Stimulated activated CD8-positive, alpha-beta memory T cell treated with anti-CD3 and anti-CD28 coated beads, Interleukin-7, amount 100 ng/mL, for 48 hours (primary cell): ENCODE data around the gene LTK.
"Not testable (repeated sequence)": the region's sequence is repeated elsewhere in the genome, so short reads cannot be mapped to it uniquely, and the experiment has no call there.

Experiments used
- DNase-seq, 2 donors: peaks; one replicate each; pipeline ENCODE4 v3.0.0-alpha.2; 2020; ENCODE audit warnings: low read depth in 1 of 2; ENCODE audit errors: extremely low read depth in 1 of 2

Gene LTK

GRCh38 chr15:41480396-41481140 is 33.1 kb downstream of the LTK start:
- no peak for DNase-seq

DNA sequence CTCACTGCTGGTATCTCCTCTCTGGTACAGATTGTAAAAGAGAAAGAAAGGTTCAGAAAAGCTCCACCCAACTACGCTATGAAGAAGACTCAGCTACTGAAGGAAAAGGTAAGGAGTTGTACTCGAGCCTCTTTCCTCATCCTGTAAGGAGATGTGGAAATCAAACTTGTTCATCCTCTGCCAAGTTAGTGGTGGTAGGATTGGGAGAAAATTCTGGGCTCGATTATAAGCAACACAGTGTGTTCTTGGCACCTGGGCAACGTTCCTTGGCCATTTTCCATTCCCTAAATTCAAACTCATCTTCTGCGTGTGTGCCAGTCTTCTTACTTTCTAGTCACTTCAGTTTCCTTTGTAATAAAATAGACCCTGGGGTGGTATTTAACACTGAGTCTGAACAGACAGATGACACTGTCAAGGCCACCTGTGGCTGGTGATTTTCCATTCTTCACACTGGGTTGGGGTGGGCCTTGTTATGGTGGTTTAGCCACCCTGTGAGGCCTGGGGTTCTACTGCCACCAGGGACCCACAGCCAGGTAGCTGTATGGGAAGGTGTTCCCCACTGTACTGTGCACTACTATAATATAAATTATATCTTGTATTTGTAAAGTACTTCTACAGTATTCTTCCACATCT is 37.1 kb downstream of the LTK start:
- no peak for DNase-seq

DNA sequence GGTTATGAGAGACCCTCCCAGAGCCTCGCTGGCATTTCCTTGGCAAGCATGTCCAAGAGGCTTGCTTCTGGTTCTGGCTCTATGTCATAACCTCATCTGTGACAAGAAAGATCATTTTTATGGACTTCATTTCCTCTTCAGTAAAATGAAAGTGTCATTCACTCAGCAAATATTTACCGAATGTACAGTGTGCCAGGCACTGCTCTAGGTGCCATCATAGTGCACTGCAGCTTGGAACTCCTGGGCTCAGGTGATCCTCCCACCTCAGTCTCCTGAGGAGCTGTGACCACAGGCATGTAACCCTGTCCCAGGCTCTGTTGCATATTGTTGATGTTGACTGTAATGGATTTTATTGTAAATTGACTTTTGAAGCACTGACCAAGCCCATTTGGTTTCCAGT is 38.7 kb downstream of the LTK start:
- DNase-seq, result no peak

- DNase-seq, result no peak
Observed at GRCh38 chr15:41474436-41474835, 39.2 kb downstream of the LTK start.

DNA sequence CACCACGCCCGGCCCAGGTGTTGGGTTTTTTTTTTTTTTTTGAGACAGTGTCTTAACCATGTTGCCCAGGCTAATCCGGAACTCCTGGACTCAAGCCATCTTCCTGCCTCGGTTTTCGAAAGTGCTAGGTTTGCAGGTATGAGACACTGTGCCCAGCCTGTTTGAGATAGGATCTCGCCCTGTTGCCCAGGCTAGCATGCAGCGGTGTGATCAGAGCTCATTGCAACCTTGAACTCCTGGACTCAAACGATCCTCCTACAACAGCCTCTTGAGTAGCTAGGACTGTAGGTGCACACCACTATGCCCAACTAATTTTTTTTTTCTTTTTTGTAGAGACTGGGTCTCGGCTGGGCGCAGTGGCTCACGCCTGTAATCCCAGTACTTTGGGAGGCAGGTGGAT is 40.2 kb downstream of the LTK start:
- DNase-seq, result no peak

- not testable (repeated sequence) for DNase-seq
Observed at GRCh38 chr15:41469644-41470043, 44.0 kb downstream of the LTK start.

DNA sequence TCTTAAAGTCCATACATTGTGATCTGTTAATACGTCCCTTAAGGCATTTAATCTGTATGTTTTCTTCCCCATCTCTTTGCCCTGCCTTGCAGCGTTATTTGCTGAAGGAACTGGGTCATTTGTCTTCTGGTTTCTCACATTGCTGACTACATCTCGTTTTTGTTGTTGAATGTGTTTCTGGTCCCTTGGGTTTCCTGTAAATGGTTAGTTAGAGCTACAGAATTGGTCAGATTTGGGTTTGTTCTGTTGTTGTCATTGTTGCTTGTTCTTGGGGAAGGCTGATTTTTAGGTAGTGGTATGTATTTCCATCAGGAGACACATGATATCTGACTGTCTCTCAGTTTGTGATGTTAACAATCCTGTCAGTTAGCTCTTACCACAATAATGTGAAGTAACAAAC is 46.9 kb downstream of the LTK start:
- DNase-seq, result no peak

- no peak for DNase-seq
Observed at GRCh38 chr15:41465822-41466421, 47.7 kb downstream of the LTK start.

GRCh38 chr15:41464889-41465580 is 48.6 kb downstream of the LTK start:
- no peak for DNase-seq

DNA sequence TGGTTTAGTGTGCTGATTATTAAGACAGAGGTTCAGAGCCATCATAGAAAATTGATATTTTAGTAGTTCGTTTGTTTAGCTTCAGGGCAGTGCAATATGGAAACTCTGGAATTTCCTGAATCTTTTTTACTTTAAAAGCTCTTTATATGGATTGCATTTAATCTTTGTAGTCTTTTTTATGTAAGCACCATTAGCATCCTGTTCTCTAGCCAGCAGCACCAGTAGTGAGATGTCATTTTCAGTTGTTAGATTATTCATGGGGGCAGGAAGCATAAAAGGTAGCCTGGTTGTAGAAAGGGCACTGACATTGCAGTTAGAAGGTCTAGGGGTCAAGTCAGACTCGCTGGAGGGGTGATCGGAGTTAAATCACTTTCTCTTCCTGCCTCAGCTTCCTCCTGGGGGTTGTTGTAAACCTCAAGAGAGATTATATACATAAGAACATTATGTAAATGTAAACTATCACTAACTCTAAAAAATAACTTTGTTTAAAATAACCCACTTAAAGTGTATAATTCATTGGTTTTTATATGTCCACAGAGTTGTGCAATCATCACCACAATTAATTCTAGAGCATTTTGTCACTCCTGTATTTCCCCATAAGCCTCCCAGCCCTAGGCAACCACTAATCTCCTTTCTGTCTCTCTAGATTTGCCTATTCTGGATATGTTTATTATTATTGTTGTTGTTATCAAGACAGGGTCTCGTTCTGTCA is 51.4 kb downstream of the LTK start:
- no peak for DNase-seq
